NCI-H2171 (cell line): ENCODE results near the gene CTAG1B.
"Not testable (repeated sequence)": the region's sequence is repeated elsewhere in the genome, so short reads cannot be mapped to it uniquely, and the experiment has no call there.

Source experiments
- DNase-seq: peaks from one replicate; lab custom pipeline; 2025; lab: John Stamatoyannopoulos, UW

The CTAG1B gene

DNA sequence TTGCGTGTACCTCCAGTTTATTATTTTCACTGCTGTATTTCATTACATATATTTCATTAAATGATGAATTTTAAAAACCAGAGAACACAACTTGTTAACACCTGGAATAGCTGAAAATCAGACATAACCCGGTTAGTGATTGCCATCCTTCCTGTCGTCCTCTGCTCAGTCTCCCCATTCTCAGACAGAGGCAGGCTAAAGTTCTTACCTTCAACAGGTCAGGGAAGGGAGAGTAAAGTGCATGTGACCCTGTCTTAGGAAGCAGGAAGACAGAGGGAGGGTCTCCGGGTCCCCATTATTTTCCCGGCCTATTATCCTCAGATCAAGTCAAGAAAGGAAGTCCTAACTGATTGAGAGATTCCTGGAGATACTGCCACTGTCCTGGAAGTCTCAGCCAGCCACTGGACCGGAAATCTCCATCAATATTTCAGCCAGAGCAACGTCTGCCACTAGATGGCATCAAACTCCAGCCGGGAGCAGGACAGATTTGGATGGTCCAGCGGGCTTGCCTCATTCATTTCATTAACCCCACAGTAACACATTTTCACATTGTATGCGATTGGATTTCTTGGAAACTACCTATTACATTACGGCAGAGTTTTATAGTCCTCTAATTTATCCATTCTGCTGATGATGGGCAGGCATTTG is 1.8 kb upstream of the CTAG1B start:
- DNase-seq = not testable (repeated sequence)

DNA sequence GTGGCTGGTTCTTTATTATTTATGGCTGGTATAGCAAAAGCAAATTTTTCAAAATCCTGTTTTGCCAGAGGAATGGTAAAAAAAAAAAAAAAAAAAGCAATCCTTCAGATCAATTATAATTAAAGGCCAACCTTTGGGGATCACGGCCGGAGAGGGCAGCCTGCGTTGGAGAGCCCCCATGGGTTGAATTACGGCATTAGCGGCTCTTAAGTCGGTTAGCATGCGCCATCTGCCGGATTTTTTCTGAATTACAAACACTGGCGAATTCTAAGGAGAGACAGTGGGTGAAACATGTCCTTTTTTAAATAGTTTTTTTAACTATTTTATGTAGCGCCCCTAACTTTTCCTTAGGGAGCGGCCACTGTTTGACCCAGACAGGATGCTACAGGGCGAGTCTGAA is 5.5 kb downstream of the CTAG1B start:
- not testable (repeated sequence) for DNase-seq

DNA sequence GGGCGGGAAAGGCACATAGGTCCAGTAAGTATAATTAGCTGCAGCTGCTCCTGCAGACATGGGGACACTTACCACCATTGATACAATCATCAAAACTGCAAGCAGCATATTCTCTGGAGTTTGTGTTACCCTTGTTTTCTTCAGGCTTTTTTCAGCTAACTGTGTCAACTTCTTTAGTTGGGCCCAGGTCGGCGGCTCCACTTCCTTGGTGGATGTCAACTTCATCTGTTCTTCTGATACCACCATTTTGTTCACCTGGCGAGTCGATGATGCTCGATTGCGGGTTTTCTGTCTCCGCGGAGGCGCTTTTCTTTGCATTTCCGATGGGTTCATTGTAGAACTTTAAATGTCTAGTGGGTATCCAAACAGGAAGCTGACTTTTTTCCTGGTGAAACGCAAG is 7.9 kb downstream of the CTAG1B start:
- DNase-seq = not testable (repeated sequence)

DNA sequence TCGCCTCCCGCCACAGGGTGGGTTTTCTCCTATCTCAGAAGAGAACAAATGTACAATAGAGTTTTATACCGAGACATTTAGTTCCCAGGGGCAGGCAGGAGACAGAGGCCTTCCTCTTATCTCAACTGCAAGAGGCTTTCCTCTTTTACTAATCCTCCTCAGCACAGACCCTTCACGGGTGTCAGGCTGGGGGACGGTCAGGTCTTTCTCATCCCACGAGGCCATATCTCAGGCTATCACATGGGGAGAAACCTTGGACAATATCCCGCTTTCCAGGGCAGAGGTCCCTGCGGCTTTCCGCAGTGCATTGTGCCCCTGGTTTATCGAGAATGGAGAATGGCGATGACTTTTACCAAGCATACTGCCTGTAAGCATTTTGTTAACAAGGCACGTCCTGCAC is 10.3 kb downstream of the CTAG1B start:
- DNase-seq = not testable (repeated sequence)

DNA sequence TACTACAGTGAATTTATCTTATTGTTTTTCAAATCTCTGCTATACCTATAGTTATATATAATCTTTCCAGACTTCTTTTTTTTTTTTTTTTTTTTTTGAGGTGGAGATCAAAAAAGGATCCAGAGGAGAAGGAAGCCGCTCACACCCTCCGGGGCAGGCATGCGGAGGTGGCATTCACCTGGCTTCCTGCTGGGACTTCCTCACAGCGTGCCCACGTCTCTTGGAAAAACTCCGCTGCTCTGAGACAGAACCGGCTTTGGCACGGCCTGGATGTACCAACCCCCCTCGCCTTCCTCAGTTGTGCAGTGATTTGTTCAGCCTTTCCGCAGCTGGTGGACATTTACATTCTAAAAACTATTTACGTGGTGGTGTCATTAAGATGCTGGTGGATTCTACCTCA is 11.1 kb downstream of the CTAG1B start:
- not testable (repeated sequence) for DNase-seq

DNA sequence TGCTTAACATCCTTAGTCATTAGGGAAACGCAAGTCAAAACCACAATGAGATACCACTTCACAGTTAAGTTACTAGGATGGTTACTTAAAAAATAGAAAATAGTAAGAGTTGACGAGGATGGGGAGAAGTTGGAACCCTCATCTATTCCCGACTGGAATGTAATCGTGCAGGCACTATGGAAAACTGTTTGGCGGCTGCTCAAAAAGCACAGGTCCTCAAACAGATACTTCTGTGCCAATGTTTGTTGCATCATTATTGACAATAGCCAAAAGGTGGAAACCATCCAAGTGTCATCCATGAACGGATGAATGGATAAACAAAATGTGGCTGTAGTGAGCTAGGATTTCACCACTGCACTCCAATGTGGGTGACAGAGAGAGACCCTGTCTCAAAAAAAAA is 11.7 kb downstream of the CTAG1B start:
- no peak for DNase-seq

DNA sequence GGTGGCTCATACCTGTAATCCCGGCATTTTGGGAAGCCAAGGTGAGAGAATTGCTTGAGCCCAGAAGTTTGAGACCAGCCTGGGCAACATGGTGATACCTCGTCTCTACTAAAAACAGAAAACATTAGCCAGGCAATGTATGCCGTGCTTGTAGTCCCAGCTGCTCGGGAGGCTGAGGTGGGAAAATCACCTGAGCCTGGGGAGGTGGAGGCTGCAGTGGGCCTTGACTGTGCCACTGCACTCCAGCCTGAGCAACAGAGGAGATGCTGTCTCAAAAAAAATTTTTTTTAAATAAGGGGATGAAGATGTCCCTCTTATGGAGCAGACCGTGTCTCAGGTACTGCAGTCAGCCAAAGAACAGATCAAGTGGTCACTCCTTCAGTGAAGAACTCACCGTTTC is 13.5 kb downstream of the CTAG1B start:
- no peak for DNase-seq

DNA sequence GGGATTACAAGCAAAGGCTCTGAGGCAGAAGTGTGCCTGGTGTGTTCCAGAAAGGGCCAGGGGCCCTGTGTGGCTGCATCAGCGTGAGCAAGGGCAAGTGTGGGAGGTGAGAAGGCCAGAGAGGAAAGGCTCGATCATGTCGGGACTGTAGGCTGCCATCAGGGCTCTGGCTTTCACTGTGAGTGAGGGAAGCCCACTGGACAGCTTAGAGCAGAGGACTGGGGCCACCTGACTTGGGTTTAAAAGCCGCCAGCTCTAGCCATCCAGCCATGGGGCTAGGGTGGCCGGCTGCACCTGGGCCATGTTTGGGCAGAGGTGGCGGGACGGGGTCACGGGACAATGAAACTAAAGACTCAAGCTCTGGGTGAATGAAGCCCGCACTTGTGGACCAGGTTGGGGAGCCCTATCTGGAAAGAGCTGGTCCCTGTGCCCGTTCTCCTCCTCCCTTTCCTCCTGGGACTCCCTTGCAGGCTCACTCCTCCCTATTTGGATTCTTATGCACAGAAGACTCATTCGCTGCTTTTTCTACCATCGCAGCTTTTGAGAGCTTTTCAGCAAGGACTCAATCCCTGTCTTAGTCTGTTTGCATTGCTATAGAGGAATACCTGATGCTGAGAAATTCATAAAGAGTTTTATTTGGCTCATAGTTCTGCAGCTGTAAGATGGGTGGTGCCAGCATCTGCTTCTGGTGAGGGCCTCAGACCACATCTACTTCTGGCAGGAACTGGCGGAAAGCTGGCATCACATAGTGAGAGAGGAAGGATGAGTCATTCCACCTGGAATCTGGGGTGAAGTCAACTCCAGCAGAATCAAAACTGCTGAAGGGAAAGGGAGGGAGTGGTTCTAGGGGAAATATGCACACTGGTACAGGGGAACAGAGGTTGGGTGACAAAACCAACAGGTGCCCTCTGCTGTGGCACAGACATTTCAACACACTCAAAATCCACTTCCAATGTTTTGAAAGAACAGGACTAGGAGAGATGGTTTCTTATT is 15.3 kb downstream of the CTAG1B start:
- no peak for DNase-seq

DNA sequence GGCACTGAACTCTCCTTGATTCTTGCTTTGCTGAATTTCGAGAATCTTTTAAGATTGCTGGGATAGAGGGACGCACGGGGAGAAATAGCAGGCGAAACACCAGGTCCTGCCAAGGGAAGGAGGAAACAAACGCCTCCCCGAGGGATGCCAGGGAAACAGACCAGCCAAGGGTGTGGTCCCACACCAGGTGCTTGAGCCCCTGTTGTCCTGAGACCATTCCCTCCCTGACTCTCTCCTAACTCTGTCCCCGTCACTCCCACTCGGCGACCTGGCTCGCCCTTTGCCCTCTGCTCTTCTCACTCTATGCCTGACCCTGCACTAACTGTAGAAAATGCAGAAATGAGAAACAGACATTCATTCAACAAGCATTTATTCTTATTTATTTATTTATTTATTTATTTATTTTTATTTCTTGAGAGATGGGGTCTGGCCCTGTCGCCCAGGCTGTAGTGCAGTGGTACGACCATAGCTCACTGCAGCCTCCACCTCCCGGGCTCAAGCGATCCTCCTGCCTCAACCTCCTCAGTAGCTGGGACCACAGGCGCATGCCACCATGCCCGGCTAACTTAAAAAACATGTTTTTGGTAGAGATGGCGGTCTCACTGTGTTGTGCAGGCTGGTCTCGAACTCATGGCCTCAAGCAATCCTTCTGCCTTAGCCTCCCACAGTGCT is 16.2 kb downstream of the CTAG1B start:
- no peak for DNase-seq

DNA sequence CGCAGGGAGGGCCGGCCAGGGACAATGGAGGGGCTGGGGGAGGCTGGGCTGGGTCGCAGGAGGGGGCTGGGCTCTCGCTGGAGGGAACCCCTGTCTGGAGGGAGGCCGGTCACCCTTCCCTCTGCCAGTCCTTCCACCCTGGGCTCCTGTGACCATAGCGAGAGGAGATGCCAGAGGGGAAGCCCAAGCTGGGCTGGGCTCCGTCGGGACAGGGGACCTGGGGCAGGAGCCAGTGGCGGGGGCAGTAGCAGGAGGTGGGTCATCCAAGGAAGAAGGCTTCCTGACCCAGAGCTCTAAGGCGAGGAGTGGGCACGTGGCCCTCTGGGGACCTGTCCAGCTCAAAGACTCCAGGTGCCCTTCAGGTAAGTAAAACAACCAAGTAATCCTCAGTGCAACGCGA is 16.9 kb downstream of the CTAG1B start:
- DNase-seq = no peak

DNA sequence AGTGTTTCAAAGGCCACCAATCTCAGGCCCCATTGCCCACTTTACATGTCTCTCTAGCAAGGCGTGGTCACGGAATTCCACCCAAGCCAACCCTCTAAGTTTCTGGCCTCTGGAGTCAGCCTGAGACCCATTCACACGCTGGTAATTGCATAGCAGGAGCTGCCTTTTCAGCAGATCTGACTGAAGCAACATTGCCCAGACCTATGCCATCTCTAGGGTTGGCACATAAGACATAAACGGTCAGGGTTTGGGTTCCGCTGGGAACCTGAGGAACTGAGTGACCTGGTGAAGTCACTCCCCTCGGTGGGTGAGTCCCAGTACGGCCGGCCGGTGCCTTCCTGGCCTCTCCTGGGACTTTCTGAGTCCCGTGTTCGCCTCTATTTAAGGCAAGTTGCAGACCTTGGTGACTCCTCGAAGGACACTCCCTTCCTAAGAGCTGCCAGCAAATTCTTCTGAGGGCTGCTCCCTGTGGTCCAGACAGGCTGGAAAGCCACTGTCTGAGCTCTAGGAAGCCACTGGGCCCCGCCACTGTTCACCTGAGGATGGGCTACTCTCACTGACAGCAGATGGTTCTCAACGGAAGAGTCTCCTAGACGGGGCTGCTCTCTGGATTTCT is 18.2 kb downstream of the CTAG1B start:
- no peak for DNase-seq

DNA sequence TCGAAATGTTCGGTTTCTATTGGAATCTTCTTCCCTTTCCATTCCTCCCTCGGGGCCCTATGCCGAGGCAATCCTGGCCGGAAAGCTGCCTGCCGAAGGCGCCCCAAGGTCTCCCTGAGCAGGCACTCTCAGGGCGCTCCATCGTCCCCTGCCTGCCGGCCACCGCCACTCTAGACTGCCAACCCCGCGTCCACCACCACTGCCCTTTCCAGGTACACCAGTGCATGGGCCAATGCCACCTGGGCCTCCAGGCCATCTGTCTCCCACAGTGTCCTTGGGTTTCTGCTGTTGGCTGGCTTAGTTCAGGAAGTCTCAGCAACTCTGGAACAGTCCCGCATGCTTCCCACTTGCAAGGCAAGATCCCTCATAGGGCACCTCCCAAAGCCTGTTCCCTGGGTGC is 19.6 kb downstream of the CTAG1B start:
- no peak for DNase-seq

DNA sequence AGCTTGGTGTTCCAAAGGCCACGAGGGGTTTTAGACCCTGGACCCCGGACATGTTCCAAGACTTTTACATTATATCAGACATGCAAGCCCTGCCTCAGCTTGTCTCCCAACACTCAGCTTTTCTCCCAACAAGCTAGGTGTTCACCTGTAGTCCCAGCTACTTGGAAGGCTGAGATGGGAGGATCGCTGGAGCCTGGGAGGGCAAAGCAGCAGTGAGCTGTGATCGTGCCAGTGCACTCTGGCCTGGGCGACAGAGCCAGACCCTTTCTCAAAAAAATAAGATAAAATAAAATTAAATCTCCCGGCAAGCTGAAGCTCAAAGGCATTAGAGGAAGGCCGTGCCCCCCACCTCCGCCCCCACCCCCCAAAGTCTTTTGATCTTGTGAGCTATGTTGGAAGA is 20.4 kb downstream of the CTAG1B start:
- no peak for DNase-seq

DNA sequence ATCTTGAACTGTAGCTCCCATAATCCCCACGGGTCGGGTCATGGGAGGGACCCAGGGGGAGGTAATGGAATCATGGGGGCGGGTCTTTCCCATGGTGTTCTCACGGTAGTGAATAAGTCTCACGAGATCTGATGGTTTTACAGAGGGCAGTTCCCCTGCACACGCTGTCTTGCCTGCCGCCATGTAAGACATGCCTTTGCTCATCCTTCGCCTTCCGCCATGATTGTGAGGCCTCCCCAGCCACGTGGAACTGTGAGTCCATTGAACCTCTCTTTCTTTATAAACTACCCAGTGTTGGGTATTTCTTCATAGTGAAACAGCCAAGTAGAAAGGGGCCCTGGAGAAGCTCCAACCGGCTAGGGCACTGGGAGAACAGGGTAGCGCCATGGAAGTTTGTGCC is 21.9 kb downstream of the CTAG1B start:
- no peak for DNase-seq

DNA sequence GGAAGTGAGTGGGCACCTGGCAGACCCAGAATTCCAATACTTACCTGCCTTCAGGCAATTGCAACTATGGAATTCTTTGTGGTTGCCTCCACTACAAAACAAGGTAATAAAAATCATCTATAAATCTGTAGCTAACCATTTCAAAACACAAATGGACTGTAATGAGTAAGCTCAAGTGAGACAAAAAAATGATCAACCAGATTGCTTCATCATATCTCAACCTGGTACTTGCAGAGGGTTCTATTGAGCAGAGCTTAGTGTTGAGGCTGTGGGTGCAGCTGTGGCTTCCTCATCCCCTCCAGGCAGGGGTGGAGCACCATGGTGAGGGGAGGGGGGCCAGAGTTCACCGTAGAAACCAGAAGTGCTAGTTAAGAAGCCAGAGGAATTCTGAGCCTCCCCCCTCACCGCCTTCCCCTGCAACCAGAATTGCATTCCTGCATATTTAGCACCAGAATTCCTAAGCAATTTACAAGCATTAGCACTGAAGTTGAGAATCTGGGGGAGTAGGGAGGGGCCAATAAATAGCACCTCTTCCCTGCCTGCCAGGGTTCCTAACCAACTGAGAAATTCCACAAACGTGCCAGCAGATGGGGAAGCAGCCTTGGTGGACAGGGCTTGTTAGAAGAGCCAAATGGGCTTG is 22.7 kb downstream of the CTAG1B start:
- DNase-seq = no peak

DNA sequence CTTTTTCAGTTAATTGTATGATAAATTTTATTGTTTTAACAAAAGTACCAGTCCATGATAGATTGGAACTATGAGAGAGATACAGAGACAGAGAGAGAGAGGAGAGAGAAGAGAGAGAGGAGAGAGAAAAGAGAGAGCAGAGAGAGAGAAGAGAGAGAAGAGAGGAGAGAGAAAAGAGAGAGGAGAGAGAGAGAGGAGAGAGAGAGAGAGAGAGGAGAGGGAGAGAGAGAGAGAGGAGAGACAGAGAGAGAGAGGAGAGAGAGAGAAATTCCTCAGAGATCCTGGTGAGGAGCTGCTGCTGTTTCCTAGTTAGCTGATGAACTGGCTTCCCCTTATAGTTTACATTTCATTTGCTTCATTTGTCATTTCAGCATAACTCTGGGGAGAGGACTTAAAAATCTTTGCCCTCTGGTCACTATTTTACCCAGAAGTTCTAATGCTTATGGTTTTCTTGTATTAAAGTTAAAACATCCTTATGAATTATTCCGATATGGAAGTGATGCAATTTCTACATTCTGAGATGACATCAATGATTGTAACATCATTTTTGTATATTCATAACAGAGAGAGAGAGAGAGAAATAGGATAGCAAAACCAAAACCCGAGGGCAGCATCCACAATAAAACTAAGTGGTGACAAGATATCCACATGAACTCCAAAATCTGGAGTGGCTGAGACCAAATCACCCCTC is 23.4 kb downstream of the CTAG1B start:
- no peak for DNase-seq

DNA sequence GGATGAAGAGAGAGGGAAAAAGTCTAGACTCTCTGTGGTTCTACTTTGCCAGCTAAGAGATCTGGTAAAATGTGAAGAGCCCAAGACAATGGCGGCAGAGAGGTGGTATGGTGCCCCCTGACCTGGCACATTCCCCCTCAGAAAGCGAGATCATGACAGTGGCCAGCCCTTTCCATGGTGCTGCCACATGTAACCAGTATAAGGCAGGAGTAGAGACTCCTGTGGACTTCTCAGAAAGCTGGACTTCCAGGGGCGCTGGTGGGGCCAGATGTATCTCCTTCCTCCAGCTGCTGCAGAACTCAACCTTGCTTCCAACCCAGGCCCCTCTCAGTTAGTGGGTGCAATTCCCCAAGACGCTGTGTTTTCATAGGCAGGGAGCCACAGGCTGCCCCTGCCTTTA is 24.6 kb downstream of the CTAG1B start:
- DNase-seq = no peak

DNA sequence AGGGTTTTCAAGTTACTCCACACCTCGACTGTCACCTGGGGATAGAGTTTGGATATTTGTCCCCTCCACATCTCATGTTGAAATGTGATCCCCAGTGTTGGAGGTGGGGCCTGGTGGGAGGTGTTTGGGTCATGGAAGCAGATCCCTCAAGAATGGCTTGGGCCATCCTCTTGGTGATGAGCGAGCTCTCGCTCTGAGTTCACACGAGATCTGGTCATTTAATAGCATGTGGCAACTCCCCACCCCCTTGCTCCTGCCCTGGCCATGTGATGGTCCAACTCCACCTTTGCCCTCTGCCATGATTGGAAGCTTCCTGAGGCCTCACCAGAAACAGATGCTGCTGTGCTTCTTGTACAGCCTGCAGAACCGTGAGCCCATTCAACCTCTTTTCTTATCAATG is 25.9 kb downstream of the CTAG1B start:
- DNase-seq = no peak

DNA sequence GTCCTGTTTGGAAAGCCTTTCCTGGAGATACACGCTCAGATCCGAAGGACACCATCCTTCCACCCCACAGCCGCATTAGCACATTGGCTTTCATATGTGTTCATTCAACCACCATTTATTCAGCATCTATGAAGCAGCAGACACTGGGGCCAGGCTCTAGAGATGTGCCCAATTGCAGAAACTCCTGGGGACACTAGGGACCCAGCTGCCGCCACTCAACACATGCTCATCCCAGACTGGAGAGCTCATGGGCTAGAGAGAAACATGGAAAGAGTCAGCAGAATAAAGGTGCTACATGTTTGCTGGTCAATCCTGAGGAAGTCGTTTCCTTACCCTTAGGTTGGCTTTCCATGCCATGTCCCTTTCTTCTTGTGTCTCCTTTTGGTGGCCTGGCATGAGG is 26.6 kb downstream of the CTAG1B start:
- no peak for DNase-seq

DNA sequence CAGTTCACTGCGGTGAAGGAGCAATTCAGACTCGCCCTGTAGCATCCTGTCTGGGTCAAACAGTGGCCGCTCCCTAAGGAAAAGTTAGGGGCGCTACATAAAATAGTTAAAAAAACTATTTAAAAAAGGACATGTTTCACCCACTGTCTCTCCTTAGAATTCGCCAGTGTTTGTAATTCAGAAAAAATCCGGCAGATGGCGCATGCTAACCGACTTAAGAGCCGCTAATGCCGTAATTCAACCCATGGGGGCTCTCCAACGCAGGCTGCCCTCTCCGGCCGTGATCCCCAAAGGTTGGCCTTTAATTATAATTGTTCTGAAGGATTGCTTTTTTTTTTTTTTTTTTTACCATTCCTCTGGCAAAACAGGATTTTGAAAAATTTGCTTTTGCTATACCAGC is 28.7 kb downstream of the CTAG1B start:
- DNase-seq = not testable (repeated sequence)

DNA sequence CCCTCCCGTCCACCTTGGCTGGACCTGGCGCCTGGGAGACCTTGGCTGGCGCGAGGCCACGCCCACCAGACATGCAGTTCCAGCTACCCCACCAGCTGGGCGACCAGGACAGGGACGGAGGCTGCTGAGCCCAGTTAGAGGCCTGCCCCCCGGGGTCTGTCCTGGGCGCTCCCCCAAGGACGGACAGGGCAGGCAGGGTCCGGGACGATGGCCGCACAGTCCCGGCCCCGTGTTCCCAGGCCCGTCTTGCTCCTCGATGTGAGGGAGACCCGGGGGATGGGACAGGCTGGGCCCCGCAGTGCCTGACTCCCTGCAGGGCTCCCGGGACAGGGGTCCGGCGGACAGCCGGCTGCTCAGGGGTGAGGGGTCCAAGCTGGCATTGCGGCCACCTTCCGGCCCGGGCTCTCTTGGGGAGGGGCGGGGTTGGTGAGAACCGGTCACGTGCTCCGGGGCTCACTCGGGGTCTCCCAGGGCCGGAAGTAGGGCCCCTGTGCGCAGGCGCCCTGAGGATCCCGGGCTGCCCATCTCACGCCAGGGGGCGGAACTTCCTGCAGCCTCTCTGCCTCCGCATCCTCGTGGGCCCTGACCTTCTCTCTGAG is 34.4 kb downstream of the CTAG1B start, which contains the start of gene CTAG1A:
CTAG1A (plus strand) TSS at position 549 of the 599 bp plus-strand sequence. CDS start 74 bp downstream, outside the sequence.
- DNase-seq = not testable (repeated sequence)
